Colon (tissue), 2 donors: Measurements from ENCODE around the gene LRRC47.

ENCODE experiments used
- FAIRE-seq: peaks from 2 replicates; lab custom pipeline; 2012; peaks lifted over from hg19 to GRCh38; lab: Jason Lieb, UNC
- donor health status: control.
- donor health status: control.

Gene LRRC47

DNA sequence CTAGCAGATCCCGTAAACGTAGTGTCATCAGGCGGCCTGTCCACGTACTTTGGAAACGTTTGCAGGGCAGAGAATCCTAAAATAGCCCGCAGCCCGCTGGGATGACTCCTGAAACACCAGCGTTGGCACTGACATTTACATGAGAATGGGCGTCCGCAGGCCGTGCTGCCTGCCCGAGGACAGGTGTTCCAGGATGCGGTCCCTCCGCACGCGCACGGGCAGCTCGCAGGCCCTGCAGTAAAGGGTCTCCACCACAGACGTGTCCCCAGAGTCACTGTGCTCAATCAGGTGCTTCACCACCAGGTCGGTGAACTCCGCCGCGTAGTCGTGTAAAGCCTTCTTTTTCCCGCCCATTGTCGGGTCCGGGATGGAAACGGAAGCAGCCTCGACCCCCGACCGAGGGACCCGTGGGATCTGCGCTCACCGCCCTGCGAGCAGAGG is 49.9 kb downstream of the LRRC47 start:
- no peak for FAIRE-seq

DNA sequence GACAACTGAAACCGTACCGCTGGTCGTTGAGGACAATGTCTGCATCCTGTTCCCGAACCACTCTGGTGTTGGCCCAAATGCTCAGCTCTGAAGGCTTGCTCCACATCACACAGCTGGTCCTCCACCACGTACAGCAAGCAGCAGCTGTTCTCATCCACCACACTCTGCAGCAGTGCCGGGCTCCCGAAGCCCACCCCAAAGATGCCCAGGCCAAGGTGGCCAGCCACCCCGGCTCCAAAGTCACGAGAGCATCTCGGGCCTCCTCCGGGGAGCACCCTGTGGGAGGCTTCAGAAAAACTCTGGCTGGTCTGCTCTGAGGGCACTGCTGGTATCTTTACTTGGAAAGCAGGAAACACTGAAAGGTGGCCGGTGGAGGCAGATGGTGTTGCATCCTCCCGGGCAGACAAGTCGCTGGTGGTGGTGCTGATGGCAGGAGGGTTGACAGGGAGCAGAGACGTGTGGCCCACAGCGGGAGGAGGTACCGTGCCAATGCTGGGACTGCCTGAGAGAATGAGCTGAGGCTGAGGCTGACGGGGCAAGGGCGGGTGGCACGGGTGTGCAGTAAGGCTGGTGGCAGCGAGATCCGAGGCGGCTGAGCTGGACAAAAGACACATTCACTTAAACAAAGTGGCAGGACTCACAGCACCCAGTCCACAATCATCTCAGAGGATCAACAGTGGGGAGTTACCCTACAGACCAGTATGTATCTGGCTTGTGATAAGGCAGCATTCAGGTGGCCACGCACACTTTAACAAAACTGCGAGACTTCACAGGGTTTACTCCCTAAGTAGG is 50.5 kb downstream of the LRRC47 start:
- FAIRE-seq: no peak

DNA sequence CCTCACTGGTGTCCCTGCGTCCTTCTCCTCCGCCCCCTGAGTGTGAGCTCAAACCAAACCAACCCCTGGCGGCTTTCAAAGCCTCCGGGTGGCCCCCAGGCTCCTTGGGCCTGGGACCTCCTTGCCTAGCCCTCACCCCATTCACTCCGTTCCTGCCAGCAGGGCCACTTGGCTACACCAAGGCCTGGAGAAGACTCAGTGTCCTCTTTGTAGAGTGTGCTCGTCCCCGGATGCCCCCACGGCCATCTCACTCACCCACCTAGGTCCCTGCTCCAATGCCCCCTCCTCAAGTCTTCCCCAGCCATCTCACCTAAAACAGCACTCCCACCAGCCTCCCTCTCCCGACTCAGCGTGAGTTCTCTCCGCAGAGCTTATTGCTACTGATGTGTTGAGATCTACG is 51.2 kb downstream of the LRRC47 start:
- FAIRE-seq: no peak

DNA sequence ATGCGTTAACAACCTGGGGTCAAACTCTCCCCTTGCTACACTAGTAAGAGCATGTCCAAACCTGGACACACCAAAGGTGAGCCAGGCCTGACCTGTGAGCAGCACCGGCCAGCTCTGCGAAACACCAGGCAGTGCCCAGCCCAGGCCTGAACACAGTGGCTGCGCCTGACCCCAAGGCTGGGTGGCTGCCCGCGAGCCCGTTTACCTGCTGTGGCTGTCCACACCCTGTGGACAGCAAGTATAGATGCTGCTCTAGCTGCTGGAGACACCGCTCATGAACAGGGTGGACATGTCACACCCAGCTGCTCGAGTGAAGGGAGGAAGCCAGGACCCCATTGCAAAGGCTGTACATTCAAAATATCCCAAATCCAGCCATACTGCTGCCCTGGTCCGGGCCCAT is 51.7 kb downstream of the LRRC47 start:
- FAIRE-seq: no peak

DNA sequence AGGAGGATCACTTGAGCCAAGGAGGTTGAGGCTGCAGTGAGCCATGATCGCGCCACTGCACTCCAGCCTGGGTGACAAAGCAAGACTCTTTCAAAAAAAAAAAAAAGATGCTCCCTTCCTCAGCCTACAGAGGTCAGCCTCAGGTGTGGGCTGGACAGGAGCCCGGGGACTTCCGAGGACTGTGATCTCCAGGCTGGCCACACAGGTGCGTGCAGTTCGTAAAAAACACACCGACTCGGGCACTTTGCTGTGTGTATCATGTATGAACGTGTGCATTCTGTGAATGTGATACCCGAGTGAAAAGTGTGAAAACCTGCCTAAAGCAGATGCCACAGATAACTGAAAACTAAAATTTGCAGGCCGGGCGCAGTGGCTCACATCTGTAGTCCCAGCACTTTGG is 52.5 kb downstream of the LRRC47 start:
- FAIRE-seq: no peak

DNA sequence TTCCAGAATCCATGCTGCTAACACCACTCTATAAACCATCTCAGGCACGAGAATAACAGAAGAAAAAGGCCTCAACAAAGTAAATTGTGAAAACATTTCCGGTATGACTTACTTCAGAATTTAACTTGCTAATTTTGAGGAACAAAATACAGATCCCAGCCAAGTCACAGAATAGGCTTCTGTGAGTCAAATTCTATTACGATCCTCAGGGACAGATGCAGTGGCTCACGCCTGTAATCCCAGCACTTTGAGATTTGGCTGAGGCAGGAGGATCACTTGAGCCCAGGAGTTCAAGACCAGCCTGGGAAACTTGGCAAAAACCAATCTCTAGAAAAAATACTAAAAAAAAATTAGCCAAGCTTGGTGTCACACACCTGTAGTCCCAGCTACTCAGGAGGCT is 52.9 kb downstream of the LRRC47 start:
- FAIRE-seq: no peak

DNA sequence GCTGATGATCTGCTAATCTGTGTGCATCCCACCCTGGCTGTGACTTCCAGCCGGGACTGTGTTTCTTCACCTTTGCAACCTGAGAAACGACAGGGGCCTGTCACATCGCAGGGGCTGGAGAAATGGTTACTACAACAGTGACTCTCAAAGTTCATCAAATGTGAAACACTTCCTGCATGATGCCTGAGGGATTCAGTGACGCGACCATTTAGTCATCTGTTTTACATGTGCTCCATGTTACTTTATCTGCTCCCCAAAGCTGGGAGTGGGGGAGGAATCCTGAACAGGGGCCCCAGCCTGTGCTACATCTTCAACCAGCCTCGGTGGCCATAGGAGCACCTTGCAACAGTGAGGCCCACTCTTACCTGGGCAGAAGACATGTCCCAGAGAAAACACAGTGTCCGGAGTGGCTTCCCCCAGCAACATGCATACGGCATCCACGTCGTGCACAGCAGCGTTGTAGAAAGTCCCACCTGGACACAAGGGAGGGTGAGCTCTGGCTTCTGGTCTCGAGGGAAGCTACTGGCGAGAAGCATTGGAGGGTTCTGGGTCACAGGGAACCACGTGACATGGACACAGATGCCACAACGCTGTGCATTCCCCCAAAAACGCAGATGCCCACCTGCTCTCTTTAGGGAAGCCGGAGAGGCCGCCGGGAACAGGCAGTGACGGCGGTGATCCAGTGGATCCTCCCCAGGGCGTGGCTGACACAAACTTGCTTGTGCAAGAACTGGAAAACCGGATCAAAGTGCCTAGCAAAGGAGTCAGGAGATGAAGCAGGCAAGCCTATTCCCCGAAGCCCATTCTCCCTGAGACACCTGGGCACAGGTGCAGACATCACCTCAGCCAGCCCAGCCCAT is 53.6 kb downstream of the LRRC47 start:
- no peak for FAIRE-seq

DNA sequence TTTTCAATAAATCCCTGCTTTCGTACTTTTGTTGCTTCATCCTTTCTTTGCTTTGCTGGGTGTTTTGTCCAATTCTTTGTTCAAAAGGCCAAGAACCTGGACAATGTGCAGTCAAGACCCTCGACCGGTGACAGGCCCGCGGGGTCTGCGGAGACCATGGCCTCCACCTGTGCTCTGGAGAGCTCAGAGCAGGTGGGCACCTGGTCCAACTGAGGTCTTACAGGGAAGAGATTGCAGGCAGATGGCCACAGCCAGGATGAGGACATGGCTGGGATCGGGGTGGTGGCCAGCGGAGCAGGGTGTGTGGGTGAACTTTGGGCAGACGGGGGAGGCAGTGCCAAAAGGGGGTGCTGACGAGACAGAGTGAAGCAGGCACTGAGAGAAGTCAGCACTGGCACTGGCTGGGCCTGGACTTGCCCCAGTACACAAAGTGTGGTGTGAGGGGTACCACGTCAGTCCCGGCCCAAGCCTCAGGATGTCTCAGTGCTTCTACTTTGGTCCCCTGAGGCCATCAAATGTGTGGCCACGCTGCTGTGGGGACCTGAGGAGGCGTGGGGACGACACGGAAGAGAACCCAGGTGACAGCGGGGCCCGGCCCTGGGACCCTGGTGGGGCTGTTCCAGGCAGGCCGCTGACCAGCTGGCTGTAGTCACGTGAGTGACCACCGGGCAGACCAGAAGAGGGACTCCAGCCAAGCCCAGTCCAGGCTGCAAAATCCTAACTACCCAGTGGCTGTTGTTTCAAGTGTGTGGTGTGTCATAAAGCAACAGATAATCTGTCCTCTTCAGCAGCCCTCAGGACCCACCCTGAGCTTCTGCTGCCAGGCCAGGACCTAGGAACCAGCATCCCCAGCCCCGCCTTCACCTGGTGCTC is 54.5 kb downstream of the LRRC47 start:
- no peak for FAIRE-seq

DNA sequence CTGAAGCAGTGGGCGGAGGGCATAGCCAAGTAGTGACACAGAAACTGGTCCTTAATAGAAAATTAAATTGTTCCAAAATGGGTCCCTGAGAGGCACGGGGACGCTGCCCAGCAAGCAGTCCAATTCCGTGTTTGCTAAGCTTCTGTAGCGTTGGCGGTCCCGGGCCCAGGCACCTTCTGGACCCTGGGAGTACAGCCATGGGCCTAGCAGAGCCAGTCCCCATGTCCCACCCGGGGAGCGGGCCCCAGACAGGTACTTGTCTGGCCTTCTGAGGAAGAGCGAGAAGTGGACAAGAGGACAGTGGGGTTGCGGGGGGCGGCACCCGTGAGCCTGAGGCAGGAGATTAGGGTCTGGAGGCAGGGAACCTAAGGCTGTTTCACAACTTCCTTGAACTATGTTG is 55.5 kb downstream of the LRRC47 start:
- FAIRE-seq: no peak

DNA sequence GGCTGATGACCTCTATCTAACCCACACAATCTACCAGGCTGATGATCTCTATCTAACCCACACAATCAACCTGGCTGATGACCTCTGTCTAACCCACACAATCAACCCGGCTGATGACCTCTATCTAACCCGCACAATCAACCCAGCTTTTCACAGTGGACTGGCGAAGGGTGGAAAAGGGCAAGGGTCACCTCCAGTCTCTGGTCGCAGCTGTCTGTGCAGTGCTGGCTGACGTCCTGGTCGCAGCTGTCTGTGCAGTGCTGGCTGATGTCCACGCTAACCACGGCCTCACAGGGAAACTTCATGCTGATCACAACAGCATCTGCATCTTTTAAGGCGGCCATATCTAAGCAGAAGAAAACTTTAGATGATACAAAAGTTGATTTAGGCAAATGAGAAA is 56.3 kb downstream of the LRRC47 start:
- no peak for FAIRE-seq

DNA sequence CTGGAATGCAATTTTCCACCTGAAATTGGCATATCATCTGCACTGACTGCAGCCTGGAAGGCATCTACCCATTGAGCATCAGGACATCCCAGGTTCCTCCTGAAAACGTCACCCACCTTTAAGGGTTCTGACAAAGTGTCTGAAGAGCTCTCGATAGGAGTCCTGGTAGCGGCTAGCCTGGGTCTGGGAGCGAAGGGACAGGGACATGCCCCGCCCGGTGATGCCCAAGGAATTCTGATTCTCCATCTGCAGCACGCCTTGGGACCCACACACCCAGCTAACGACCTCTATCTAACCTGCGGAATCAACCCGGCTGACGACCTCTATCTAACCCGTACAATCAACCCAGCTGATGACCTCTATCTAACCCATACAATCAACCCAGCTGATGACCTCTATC is 57.4 kb downstream of the LRRC47 start:
- FAIRE-seq: no peak

DNA sequence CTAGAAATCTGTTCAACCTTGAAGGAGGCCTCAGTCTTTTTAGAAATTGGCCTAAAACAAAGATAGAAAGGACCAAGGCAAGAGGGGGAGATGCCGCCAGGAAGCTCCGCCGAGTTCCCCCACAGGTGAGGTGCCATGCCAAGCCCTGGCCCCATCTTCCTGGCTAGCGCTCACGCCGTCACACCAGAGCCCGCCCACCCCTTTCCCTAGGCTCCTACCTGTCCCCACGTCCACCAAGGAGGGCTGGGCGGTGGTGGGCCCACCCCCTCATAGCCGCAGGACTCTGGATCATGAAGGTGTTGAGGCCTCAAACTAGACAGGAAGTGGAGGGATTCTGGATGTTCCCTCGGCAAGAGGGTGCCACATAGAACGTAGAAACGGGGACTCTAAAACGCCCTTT is 59.6 kb downstream of the LRRC47 start:
- FAIRE-seq: no peak

DNA sequence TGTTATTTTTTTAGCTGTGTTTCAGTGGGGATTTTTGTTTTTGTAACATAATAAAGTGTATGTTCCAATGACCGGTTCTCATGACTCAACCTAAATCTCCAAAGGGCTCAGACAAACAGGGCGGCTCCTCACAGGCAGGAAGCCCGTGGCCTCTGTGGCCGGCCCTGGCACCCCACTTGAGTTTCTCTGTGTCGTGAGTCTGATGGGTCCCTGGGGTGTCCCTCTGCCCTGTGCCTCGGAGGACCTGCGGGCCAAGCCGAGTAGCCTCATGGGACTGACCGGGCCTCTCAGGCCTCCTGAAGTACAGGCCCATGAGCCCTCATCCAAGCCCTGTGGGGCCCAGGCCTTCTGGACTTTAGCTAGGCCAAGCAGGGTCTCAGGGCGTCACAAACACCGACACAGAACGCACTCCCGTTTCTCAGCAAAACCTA is 60.2 kb downstream of the LRRC47 start:
- no peak for FAIRE-seq

DNA sequence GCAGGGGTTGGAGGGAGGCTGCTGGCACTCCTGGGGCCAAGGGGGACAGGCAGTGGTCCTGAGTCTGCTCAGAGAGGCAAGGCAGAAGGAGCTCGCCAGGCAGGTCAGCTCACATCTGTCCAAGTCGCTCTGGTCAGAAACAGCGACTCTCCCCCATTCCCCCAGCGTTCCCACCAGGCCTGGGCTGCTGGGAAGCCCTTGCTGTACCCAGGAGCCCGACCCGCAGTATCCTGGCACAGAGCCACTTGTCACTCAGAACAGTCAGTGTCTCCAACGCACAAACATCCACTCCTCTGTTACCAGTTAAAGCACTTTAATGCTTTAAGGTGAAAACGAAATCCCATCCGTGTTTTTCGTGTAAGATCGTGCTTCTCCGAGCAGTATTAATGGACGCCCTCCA is 60.6 kb downstream of the LRRC47 start:
- no peak for FAIRE-seq

DNA sequence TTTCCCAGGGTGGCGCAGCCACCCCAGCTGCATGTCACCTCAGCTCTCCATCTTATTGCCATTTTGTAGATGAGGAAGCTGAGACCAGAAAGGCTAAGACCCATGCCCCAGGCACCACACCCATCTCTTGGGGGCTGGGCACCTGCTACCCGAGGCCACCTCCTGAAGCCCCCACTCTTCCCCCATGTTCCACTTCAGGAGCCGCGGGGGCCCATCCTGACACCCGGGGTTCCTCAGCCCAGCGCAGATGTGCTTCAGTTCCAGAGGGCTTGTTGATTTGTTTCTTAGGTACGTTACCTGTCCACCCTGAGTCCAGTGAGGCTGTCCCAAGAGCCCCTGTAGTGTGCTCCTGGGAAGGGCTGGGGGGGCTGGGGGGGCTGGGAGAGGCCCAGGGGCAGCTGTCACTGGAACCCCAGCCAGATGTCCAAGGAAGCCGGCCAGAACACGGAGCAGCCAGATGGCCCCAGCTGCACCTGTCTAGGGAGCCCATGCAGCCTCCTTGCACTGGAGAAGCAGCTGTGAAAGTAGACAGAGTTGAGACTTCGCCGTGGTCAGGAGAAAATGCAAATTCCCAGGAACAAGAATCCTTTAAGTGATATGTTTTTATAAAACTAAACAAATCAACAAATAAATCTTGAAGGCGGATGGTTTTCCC is 61.1 kb downstream of the LRRC47 start:
- no peak for FAIRE-seq

DNA sequence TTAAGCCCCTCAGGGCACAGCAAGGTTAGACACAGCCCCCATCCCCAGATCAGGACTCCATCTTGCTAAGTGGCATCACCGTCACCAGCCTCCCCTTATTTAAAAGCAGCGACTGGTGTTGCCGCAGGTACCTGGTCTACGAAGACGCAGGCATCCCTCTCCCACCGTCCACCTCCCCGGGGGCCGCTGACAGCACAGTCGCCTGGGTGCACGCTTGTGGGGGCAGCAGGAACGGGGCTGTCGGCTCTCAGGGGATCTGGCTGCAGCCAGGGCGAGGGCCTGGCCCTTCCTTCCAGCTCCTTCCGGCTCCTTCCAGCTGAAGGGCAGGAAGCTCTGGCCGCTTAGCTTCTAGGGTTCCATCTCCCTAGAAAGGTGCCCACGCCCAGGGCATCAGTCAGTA is 61.7 kb downstream of the LRRC47 start:
- FAIRE-seq: no peak

DNA sequence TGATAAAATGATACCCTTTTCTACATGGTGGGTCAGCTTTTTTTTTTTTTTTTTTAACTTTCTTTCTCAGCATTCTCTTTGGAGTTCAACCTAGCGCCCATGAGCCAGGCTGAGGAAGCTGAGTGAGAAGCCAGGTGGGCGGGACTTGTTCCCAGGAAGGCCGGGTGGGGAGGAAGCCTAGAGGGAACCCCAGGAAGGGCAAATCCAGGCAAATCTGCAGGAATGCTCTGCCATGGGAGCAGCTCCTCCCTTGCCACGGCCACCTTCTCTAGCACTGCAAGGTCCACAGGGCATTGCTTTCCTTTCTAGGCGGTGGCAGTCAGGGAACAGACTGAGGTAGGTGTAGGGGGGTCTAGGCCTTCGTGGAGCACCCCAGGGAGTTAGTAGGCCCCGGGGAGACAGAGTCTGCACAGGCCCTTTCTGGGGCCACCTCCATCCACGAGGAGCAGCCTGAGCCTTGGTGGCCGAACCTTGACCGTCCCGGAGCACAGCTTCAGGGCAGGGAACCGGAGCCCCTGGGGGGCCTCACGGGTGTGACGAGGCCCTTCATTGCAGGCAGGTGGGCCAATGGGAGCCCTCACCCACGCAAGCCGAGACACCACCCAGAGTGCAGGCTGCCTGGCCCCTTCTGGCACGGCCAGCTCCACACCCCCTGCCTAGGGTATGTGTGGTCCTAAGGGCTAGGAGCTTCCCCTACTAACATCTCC is 62.3 kb downstream of the LRRC47 start:
- no peak for FAIRE-seq

DNA sequence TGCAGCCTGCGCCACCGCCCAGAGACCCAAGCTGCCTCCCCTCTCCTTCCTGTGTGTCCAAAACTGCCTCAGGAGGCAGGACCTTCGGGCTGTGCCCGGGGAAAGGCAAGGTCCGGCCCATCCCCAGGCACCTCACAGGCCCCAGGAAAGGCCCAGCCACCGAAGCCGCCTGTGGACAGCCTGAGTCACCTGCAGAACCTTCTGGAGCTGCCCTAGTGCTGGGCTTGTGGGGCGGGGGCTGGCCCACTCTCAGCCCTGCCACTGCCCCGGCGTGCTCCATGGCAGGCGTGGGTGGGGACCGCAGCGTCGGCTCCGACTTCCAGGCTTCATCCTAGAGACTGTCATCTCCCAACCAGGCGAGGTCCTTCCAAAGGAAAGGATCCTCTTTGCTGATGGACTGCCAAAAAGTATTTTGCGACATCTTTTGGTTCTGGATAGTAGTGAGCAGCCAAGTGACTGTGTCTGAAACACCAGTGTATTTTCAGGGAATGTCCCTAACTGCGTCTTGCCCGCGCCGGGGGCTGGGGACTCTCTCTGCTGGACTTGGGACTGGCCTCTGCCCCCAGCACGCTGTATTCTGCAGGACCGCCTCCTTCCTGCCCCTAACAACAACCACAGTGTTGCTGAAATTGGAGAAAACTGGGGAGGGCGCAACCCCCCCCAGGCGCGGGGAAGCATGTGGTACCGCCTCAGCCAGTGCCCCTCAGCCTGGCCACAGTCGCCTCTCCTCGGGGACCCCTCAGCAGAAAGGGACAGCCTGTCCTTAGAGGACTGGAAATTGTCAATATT is 63.0 kb downstream of the LRRC47 start:
- FAIRE-seq: no peak

DNA sequence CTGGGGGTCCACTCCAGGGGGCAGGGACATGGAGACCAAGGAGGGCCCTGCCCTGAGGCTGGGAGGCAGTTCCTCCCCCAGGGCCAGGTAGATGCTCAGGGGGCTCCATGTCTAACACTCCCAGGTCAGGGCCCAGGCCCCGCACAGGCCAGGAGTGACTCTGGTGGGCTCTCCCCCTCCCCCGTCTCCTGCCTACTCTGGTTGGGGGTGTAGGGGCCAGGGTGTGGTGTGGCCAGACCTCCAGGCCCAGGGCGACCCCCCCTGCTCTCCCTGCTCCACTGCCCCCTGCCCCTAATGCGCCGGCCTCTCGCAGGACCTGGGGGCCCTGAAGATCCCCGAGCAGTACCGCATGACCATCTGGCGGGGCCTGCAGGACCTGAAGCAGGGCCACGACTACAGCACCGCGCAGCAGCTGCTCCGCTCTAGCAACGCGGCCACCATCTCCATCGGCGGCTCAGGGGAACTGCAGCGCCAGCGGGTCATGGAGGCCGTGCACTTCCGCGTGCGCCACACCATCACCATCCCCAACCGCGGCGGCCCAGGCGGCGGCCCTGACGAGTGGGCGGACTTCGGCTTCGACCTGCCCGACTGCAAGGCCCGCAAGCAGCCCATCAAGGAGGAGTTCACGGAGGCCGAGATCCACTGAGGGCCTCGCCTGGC is 63.7 kb downstream of the LRRC47 start:
- no peak for FAIRE-seq
